Measurements from ENCODE around the gene LRRC74A.

LRRC74A gene

DNA sequence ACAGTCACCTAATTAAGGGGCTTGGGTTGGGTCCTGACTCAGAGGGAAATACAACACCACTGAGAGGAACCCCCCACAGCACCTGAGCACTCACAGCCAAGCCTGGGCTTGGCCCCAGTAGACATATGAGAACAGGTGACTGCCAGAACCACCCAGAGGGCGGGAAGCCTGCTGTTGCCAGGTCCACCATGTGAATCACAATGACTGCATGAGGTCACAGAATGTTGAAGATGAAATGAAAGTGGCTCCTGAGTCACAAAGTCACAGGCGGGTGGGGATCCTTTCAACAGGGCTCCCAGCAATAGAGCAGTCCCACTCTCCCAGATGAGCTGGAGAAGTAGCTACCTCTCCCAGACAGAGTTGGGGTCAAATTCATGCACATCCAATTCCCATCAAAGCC is at the start of gene LRRC74A:
Gene LRRC74A (plus strand): TSS at position 287 of the 400 bp plus-strand sequence. CDS start 290 bp downstream, outside the sequence.
- no peak for DNase-seq

DNA sequence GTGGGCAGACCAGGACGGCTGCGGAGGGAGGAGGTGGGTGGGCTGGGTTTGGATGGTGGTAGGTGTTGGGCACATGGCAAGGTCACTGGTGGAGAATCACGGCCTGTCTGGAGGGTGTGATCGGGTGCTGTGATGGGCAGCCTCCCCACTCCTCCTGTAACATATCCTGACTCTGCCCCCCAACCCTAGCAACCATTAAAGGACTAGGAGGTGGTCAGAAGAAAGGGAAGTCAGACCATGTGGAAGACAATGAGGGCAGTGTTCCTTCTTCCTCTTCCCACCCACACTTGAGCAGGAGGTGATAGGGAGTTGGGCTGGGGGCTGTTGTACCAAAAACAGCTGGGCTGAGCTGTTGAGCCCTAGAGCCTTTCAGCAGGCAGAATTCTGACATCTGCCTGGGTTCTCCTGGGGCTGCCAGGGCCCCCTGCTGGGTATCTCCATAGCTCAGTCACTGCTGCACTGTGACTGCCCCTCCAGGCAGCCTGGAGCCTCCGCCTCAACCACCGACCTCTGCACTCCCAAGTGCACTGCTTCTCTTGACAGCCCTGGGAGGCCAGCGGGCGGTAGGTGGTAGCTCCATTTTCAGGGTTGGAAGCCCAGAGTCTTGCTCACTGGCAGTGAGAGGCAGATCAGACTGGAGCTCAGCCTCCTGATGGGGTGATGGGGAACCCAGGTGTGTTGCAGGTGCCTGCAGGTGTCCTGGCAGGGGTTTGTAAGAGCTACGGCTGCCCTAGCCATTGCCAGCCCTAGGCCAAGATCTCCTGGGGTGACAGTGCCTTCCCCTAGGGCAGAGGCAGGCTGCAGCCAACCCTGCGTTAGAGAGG is 49.6 kb upstream of the LRRC74A start:
- no peak for DNase-seq

DNA sequence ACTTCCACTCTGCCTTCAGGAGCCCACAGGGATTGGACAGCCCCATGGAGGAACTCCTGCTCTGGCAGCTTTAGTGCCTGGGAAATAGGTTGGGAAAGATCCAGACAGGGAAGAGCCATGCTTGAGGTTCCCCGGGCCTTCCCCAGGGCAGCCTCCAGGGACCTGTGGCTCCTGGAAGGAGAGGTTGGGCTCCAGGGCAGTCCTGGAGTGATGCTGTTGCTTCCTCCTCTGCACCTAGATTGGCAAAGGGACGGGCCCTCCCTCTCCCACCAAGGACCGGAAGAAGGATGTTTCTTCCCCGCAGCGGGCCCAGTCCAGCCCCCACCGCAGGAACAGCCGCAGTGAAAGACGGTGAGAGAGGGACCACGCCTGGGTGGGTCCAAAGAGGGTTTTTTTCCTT is 48.5 kb upstream of the LRRC74A start:
- DNase-seq: no peak

DNA sequence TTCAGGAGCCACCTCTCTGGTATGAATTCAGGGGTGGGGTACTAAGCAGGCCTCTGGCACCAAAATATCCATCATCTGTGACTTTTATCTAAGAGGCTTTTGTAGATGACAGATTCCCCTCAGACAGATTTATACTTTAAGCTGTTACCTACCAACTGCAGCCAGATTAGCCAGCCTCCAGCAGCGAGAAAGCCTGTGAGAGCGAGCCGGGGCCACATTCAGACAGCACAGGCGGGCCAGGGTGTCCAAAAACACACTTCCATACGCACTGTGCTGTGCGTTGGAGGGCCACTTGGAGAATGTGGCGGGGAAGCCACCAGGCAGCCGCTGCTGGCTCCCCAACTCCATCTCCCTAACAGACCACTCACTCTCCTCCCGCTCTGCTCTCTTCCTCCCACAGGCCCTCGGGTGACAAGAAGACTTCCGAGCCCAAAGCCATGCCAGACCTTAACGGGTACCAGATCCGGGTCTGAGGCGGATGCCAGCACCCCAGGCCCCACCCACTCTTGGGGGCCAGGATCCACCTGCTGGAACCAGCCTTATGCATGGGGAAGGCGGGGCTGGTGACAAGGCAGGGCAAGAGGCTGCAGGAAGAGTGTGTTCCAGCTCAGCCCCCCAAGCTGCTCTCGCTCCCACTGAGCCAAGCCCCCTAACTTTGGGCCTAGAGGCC is 47.5 kb upstream of the LRRC74A start:
- DNase-seq: no peak

DNA sequence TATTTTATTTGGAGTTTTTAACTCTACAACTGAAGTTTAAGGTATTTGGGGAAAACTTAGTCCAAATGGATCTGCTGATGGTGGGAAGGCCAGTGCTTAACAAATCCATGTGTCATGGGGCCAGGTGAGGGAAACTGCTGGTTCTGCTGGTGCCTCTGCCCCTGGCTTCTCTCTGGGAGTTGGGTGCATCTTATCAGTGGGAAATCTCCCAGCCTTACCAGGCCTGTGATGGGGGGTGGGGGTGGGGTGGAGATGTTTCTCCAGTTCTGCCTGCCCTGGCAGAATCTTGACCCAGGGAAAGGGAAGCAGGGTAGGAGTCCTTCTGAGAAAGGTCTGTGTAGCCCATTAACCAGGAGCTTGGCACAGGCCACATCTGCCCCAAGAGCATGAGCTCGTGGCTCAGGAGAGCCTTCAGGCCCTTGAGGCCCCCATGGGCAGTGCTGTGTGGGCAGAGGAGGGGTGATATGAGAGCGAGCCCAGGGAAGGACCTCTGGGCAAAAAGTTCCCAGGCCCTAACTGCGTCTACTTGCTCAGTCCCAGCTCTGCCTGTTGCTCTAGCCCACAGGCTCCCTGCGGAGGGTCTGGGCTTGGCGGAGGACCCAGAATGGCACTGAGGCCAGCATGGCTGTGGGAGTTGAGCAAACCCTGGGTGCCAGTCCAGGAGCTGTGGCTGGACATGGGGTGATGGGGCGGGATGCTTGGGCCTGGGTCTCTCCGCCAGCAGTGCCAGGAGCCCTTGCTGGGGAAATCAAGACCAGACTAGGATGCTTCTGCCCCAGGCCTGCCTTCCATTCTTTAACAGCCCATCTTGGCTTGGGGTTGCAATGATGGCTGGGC is 46.8 kb upstream of the LRRC74A start:
- DNase-seq: no peak

DNA sequence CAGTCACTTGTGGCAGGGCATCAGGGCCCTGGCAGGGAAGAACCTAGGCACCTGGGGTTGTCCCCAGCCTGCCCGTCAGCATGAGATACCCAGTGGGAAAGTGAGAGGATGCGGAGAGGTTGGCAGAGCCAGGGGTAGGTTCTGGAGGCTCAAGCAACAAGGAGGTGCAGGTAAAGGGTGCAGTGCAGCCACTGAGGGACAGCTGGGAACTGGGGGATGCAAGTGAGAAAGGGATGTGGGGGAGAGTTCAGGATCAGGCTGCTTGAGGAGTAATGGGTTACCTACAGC is 46.2 kb upstream of the LRRC74A start:
- no peak for DNase-seq

DNA sequence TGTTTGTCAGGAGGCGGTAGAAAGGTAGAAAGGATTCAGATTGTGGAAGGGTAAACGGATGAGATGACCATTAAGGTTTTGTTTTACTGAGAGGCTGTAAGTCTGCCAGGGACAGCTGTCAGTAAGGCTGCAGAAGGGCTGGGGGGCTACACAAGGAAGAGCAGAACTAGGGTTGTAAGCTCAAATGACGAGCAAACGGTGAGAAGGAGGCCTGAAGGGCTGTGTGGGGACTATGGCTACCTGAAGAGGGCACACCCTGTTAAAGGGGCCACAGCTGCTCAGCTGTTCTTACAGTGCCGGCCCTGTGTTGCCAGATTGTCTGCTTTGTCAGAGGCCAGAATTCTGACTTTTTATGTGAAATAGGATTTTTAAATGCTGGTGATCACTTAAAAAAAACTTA is 45.8 kb upstream of the LRRC74A start:
- DNase-seq: no peak

DNA sequence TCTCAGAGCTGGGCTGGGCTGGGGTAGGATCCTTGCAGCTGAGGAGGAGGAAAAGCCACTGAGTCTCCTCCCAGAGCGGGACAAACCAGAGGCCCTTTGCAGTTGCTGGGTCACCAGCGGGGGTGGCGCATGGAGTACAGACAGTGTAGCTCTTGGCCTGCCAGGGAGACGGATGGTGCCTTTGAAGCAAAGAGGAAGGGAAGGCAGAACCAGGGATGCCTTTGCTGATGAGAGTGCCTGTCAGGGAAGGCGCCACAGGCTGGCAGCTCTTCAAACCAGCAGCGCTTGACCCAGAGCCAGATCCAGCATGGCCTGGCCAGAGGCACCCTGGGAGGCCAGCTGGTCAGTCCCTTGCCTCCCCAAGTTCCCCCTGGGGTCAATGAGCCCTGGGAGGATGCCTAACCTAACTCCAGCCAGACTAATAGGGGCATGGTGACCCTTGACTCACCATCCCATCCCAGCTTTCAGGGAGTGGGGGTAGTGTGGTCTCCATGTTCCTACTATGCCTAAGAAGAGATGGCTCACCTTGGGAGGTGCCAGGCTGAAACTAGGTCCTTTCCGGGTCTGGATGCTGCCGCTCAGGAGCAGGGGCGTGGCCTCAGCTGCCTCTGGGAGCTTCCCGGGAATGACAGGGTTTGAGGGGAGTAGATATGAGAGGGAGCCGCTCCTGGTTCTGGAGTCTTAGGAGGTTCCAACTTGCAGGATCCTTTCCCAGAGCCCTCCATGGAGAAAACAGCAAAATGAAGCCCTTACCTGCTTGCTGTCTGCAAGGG is 45.1 kb upstream of the LRRC74A start:
- DNase-seq: no peak

DNA sequence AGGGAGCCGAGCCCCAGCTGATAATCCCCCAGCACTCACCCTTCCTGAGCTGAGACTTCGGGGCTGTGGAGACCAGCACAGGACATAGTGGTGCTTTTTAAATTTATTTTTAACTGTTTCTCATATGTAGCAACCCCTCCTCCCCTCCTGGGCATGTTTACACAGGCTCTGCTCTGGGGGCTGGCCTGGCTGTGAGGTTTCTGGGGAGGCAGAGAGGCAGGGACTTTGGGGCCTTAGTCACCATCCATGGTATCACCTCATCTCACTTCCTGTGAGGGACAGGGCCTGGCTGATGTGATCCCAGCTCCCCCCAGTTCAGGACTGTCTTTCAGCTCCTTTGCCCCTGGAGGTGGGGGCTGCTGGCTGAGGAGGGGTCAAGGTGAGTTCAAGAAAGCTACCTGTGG is 44.6 kb upstream of the LRRC74A start:
- DNase-seq: no peak

DNA sequence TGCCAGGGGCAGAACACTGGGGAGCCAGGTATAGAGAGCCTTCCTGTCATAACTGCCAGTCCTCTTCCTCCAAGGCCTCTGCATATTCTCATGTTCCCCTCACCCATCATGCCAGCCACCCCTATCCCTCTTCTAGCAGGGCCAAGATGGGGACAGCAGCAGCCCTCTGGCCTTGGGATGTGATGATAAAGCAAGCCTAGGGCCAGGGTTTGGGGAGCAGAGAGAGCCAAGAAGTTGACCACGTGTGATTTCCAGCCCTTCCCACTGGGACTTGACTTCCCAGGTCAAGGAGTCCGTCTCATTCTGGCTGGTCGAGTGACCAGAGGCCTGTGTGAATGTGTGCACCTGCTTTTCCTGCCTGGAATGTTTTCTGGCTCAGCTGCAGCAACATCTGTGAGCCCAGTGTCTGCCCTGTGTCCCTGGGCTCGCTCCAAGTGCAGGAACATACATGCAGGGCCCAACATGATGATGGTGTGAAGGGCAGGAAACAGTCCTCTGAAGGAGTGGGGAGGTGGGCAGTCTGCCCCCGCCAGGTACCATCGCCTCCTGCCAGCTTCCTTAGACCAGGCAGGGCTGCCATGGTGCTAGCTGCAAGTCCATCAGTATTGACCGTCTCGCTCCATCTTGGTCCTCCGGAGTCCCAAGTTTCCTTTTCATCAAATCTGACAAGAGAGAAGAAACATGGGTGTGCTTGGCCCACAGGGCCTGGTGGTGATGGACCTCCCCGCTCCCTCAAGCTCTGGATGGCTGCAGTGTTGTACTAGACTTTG is 43.9 kb upstream of the LRRC74A start:
- no peak for DNase-seq

DNA sequence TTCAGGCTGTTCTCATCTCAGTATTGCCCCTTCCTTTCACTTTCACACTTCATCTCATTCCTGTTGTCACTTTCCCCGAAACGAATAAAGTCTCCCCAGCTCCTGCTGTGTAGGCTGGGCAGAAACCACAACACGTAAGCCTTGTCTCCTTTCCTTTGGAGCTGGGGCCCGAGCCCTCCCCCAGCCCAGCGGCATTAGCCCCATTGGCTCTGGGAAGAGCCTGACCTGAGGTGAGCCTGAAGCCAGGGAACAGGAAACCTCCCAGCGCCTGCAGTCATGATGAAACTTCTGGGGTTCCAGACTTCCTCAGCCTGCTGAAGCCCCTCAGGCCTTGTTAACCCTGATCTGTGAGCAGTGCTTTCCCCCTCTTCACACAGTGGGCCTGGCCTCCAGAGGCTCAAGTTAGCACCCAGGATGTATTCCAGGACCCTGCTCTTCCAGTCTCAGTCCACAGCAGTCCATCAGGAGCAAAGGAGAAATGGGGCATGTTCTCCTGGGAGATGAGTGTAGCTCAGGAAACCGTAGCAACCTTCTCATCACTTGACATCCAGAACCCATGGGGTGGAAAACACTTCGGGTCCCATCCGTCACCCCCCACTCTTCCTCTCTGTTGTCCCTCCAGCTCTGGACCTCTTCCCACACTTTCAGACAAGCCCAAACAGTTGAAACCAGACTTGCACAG is 43.2 kb upstream of the LRRC74A start:
- no peak for DNase-seq

DNA sequence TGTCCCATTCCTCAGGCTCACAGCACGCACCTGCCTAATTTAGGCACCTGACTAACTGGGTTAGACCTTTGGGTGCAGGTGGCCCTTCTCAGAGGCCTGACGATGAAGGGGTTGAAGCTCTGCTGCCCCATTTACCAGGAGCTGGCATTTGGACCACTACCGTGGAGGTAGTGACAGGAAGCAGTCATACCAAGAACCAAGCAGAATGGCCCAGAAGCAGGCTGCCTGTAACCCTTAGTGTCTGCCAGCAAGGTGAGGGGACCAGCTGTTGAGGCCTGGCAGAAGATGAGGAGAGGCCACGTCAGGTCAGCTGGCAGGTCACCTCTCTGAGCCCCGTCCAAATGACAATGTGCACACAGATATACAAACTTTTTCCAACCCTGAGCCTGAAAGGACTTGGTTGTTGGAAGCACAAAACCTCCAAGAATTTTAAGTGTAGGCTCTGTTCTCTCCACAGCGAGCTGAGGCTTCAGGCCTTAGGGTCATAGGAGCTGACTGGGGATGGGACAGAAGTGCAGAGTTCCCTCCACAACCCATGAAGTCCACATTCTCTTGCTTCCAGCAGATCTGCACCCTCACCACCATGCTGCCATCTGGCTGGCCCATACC is 41.8 kb upstream of the LRRC74A start:
- no peak for DNase-seq

DNA sequence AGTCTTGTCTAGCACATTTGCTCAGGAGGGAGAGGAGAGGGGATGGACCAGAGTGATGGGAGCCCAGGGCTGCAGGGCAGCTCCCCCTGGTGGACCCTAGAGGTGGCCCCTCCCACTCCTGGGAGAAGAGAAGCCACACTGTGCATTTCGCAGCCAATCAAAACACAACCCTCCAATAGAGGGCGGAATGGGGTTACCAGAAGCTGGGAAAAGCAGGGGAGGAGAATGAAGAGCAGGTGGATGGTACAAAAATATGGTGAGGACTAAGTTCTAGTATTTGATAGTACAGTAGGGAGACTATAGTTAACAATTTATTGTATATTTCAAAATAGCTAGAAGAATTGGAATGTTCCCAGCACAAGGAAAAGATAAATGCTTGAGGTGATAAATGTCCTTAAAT is 41.3 kb upstream of the LRRC74A start:
- DNase-seq: peak; percentile 75

DNA sequence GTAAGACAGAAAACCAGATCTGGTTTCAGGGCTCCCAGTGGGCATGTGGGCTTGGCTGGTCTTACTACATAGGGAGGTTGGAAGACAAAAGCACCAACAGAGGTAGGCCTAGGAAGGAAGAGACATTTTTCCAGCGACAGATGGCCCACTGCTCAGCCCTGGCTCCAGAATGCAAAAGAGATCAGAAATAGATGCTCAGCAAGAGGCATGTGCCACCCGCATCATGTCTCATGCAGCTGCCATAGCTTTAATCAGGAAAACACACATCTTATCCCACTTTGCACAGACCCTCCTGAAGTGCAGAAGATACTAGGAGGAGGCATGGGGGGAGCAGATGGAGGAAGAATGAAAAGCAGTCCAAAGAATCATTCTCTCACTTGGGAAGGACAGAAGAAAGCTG is 39.6 kb upstream of the LRRC74A start:
- no peak for DNase-seq

DNA sequence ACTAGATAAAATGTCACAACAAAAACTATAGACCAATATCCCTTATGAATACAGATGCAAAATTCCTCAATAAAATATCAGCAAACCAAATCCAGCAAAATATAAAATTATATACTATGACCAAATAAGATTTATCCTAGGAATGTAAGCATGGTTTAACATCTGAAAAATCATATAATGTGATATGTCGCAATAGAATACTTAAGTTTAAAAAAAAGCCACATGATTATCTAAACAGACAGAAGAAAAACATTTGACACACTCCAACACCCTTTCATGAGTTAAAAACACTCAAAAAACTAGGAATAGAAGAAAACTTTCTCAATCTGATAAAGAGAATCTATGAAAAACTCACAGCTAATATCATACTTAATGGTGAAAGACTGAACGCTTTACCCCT is 33.8 kb upstream of the LRRC74A start:
- DNase-seq: no peak

DNA sequence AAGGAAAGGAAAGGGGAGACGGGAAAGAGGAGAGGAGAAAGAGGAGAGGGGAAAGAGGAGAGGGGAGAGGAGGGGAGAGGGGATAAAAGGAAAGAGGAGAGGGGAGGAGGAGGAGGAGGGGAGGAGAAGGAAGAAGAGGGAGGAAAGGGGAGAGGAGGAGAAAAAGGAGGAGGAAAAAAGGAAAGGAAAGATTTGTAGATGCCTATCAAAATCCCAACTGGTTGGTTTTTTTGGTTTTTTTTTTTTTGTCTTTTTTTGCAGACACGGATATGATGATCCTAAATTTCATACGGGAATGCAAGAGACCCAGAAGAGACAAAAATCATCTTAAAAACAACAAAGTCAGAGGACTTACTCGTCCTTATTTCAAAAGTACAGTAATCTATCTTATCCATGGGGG is 32.9 kb upstream of the LRRC74A start:
- no peak for DNase-seq

DNA sequence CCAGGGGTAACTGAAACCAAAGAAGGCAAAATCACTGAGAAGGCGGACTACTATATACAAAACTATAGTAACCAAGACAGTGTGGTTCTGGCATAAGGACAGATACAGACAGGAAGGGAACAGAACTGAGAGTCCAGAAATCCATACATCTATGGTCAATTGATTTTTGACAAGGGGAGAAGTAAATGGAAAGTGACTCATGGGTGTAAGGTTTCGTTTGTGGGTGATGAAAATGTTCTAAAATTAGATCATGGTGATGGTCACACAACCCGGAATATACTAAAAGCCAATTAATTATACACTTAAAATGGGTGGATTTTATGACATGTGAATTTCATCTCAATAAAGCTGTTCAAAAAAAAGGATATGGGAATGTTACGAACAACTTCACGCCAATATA is 32.3 kb upstream of the LRRC74A start:
- no peak for DNase-seq

DNA sequence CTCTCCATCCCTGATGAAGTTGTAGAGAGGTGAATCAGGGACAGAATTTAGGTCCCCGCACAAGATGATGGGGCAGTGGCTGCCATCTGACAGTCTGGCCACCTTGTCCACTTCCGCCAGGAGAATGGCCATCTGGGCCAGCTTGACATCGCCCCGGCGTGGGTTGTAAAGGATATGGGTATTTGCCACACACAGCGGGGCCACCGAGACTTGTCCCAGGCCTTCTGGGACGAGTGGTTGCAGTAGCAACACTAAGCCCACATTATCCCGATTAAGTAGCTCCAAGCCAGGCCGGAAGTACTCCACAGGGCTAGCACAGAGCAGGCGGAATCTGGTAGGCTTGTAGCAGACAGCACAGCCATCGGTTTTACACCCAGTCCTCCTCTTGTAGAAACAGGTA is 19.8 kb upstream of the LRRC74A start:
- no peak for DNase-seq

DNA sequence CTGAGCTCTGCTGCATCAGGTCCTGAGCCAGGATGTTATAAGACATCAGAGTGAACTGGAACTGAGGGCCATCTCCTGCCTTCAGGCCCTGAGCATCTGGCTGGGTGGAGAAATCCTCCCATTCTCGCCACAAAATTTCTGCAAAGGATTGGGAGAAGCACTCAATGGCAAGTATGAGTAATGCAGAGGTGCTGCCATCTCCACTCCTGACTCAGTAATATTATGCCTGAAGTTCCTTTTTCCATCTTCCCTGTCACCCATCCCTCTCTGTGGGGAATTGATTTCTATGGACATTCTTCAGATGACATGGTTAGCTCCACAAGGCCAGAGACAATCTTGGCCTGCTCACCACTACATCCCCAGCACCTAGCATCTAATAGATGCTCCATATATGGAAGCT is 18.2 kb upstream of the LRRC74A start:
- no peak for DNase-seq

DNA sequence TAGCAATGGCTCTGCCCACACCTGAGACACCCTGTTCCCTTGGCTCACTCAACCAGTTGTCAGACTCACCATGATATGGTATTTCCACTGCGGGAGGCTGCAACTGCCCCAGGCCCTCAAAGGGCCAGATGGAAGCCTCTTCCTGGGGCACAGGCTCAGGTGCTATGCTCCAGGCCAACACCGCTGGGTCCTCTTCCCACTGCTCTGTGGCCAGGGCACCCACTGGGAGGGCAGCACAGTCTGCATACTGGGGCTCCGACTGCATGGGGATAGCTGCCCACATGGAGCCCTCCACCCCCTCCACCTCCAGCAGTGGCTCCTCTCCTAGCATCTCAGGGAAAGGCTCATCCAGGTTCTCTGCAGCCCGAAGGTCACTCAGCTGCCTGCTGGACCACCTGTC is 17.2 kb upstream of the LRRC74A start:
- DNase-seq: no peak

DNA sequence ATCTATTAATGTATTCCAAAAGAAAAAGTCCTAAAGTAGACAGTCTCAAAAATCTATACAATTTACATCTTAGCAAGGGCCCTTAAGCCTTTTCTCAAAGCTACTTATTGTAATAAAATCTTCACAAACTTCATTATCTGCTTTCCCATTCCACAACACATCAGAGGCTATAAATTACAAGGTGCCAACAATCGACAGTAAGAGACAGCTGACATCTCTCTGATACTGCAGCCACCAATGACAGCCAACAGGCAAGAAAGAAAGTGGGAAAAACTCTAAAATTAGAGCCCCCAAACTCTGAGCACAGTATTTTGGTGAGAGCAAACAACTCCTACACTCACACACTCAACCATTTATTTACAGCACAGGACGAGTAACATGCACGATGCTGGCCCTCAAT is 15.7 kb upstream of the LRRC74A start:
- DNase-seq: no peak
